Tibial nerve (tissue), 4 donors: ENCODE data around the gene ADCY4. TPM values are rescaled to one million over a fixed set of nuclear protein-coding genes. Genes with fewer than 3 reads are reported as not detected.

Experiments used
- DNase-seq, 2 donors: peaks; one replicate each; pipeline ENCODE4 v3.0.0-alpha.2; 2019; ENCODE audit warnings: low spot score in 2 of 2
- H3K27ac ChIP-seq, 4 donors: fragments of 200-600 bp; sonication (generic) in 3 of 4; one replicate each; pipeline ENCODE4 v1.5.1; 2017 to 2019; ENCODE audit warnings: mild to moderate bottlenecking in 1 of 4
- H3K27me3 ChIP-seq, 2 donors: fragments of 200-600 bp; sonication (generic) in 1 of 2; one replicate each; pipeline versions ENCODE4 v1.5.1 to v1.6.0; 2017 to 2019
- H3K36me3 ChIP-seq, 3 donors: fragments of 200-600 bp; sonication (generic); one replicate each; pipeline ENCODE4 v1.5.1; 2018 to 2019
- H3K4me1 ChIP-seq, 4 donors: fragments of 200-600 bp; sonication (generic) in 3 of 4; one replicate each; pipeline ENCODE4 v1.5.1; 2017 to 2019
- H3K4me3 ChIP-seq, 4 donors: fragments of 200-600 bp; sonication (generic) in 3 of 4; one replicate each; pipeline ENCODE4 v1.5.1; 2017 to 2019; ENCODE audit warnings: mild to moderate bottlenecking in 1 of 4, moderate library complexity in 1 of 4
- H3K9me3 ChIP-seq, 4 donors: fragments of 200-600 bp; sonication (generic) in 3 of 4; one replicate each; pipeline ENCODE4 v1.5.1; 2017 to 2019
- EP300 ChIP-seq, 2 donors: sonication (generic); formaldehyde crosslinking; IDR thresholded peaks; one replicate each; pipeline ENCODE4 v1.6.1; 2017; ENCODE audit warnings: antibody characterized with exemption in 2 of 2, mild to moderate bottlenecking in 1 of 2
- POLR2A ChIP-seq, 2 donors: fragments of 450-650 bp; IDR thresholded peaks; one replicate each; pipeline ENCODE4 v1.6.1; 2017; ENCODE audit warnings: antibody characterized with exemption in 2 of 2, mild to moderate bottlenecking in 2 of 2, moderate library complexity in 2 of 2
- WGBS, 2 donors: methylation state at CpG; one replicate each; pipeline ENCODE4 v1.1.5; 2018; 5-methylcytosine and 5-hydroxymethylcytosine counted together
- small RNA-seq: library from RNA; depleted of rRNA; stranded (forward); fragments of <200 nt; gene quantifications from one replicate; pipeline ENCODE3, GENCODE V24; 2016
- total RNA-seq, 4 donors: library from RNA; depleted of rRNA; stranded (reverse); fragments of >200 nt; gene quantifications; one replicate each; pipeline ENCODE4 v1.1.0, GENCODE V29; 2016
- TF ChIP-seq, protein P1 (sequence below), 5 experiments: fragments of 200-600 bp in 3 of 5; fragments of 450-650 bp in 2 of 5; sonication (generic) in 3 of 5; IDR thresholded peaks; one replicate each; pipeline ENCODE4 v1.5.1; 2016 to 2019; ENCODE audit warnings: antibody characterized with exemption in 5 of 5, mild to moderate bottlenecking in 3 of 5, moderate library complexity in 2 of 5

The ADCY4 gene
- total RNA-seq, 4 donors from 2014 or later, result 32.0 to 68.1 (median 53.2) TPM

DNA sequence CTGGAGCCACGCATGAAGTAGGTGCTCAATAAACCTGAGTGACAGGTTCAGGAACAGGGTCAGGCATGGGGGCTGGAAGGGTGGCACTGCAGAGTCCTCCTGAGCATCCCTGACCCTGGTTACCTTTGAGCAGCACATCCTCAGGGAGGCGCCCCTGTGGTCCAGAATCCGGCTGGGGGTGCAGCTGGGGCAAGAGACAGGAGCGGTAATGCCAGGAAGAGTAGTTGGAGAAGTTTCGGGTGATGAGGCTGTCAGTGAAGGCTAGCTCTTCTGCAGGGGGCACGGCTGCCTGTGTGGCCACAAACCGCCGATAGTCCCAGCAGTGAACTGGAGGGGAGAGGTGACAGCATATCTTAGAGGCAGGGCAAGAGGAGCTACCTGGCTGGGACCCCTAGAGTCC, 65.5 kb downstream of the ADCY4 start:
- TF ChIP-seq EP300 (IDR thresholded peaks at IDR 0.05) (no peak), POLR2A (IDR thresholded peaks at IDR 0.05) (no peak)
- TF ChIP-seq, protein P1, sequence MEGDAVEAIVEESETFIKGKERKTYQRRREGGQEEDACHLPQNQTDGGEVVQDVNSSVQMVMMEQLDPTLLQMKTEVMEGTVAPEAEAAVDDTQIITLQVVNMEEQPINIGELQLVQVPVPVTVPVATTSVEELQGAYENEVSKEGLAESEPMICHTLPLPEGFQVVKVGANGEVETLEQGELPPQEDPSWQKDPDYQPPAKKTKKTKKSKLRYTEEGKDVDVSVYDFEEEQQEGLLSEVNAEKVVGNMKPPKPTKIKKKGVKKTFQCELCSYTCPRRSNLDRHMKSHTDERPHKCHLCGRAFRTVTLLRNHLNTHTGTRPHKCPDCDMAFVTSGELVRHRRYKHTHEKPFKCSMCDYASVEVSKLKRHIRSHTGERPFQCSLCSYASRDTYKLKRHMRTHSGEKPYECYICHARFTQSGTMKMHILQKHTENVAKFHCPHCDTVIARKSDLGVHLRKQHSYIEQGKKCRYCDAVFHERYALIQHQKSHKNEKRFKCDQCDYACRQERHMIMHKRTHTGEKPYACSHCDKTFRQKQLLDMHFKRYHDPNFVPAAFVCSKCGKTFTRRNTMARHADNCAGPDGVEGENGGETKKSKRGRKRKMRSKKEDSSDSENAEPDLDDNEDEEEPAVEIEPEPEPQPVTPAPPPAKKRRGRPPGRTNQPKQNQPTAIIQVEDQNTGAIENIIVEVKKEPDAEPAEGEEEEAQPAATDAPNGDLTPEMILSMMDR (IDR thresholded peaks at IDR 0.05), result no peak
- no peak overlapping the region for H3K27ac ChIP-seq
- H3K9me3 ChIP-seq, result no peaks in the 10 kb centered on the region
- WGBS, 2 donors, result 89 to 92% methylated on average over 8 of the region's 8 CpGs
- H3K4me3 ChIP-seq, result no peak overlapping the region
- H3K27me3 ChIP-seq, result no peaks in the 10 kb centered on the region
- H3K36me3 ChIP-seq, result peaks cover 0 to 59% (median 4%) of the 10 kb centered on the region in 3 donors
- DNase-seq, result no peak
- H3K4me1 ChIP-seq, result peaks cover 0 to 19% (median 8%) of the 10 kb centered on the region in 4 donors

Small RNA genes lying within 50 kb of the gene (small RNA-seq; reads per million reads assigned to genes)
- not detected for gene RF00026

Other genes starting within 250 kb of the ADCY4 start
- gene PCK2, start 240.8 kb downstream of the ADCY4 start, total RNA-seq, result 10 to 100 TPM; 28.9 to 49.2 (median 34.3) TPM
- gene DCAF11, start 220.3 kb downstream of the ADCY4 start, total RNA-seq, result 100 to 1,000 TPM in 2 of 4 donors, 10 to 100 TPM in 2; 68.9 to 126 (median 98.9) TPM
- 1 to 10 TPM; 4.8 to 7.0 (median 5.9) TPM for gene NRL, start 220.1 kb downstream of the ADCY4 start, total RNA-seq
- gene FITM1, start 204.4 kb downstream of the ADCY4 start, total RNA-seq, result 1 to 10 TPM in 1 of 4 donors, under 1 TPM in 1, not detected in 2; 0.78 to 1.3 TPM
- gene PSME1, start 198.9 kb downstream of the ADCY4 start, total RNA-seq, result 100 to 1,000 TPM in 3 of 4 donors, 10 to 100 TPM in 1; 96.9 to 130 (median 110) TPM
- gene EMC9, start 193.5 kb downstream of the ADCY4 start, total RNA-seq, result 10 to 100 TPM in 2 of 4 donors, 1 to 10 TPM in 2; 9.2 to 22.7 (median 14.4) TPM
- gene PSME2, start 188.5 kb downstream of the ADCY4 start, total RNA-seq, result 10 to 100 TPM; 33.7 to 64.0 (median 51.9) TPM
- 100 to 1,000 TPM in 1 of 4 donors, 10 to 100 TPM in 3; 33.5 to 112 (median 72.9) TPM for gene RNF31, start 187.6 kb downstream of the ADCY4 start, total RNA-seq
- gene IRF9, start 173.8 kb downstream of the ADCY4 start, total RNA-seq, result 100 to 1,000 TPM in 1 of 4 donors, 10 to 100 TPM in 3; 55.7 to 106 (median 65.8) TPM
- gene REC8, start 163.0 kb downstream of the ADCY4 start, total RNA-seq, result 10 to 100 TPM in 3 of 4 donors, 1 to 10 TPM in 1; 6.5 to 25.5 (median 16.3) TPM
- gene IPO4, start 146.3 kb downstream of the ADCY4 start, total RNA-seq, result 10 to 100 TPM; 19.4 to 88.5 (median 26.9) TPM
- 10 to 100 TPM; 46.8 to 61.3 (median 54.6) TPM for gene TM9SF1, start 139.6 kb downstream of the ADCY4 start, total RNA-seq
- gene TSSK4, start 129.4 kb downstream of the ADCY4 start, total RNA-seq, result not detected
- 100 to 1,000 TPM in 1 of 4 donors, 10 to 100 TPM in 3; 43.9 to 118 (median 82.1) TPM for gene CHMP4A, start 121.6 kb downstream of the ADCY4 start, total RNA-seq
- gene MDP1, start 119.0 kb downstream of the ADCY4 start, total RNA-seq, result 10 to 100 TPM; 16.5 to 48.3 (median 28.9) TPM
- 100 to 1,000 TPM in 2 of 4 donors, 10 to 100 TPM in 2; 68.6 to 109 (median 98.3) TPM for gene NEDD8, start 102.7 kb downstream of the ADCY4 start, total RNA-seq
- gene GMPR2, start 102.1 kb downstream of the ADCY4 start, total RNA-seq, result 10 to 100 TPM; 46.5 to 63.4 (median 57.2) TPM
- 10 to 100 TPM; 53.9 to 66.4 (median 60.8) TPM for gene TINF2, start 92.4 kb downstream of the ADCY4 start, total RNA-seq
- gene TGM1, start 71.9 kb downstream of the ADCY4 start, total RNA-seq, result 10 to 100 TPM; 13.5 to 53.5 (median 19.4) TPM
- 10 to 100 TPM; 36.5 to 68.4 (median 42.9) TPM for gene RABGGTA, start 63.5 kb downstream of the ADCY4 start, total RNA-seq
- gene DHRS1, start 35.3 kb downstream of the ADCY4 start, total RNA-seq, result 10 to 100 TPM; 15.7 to 43.5 (median 22.6) TPM
- gene NOP9, start 35.2 kb downstream of the ADCY4 start, total RNA-seq, result 10 to 100 TPM; 17.0 to 24.9 (median 20.4) TPM
- 10 to 100 TPM in 3 of 4 donors, 1 to 10 TPM in 1; 9.4 to 34.5 (median 14.2) TPM for gene CIDEB, start 27.1 kb downstream of the ADCY4 start, total RNA-seq
- 10 to 100 TPM; 15.5 to 31.5 (median 20.2) TPM for gene LTB4R2, start 24.9 kb downstream of the ADCY4 start, total RNA-seq
- 10 to 100 TPM in 3 of 4 donors, 1 to 10 TPM in 1; 8.4 to 14.4 (median 11.8) TPM for gene LTB4R, start 23.6 kb downstream of the ADCY4 start, total RNA-seq
- gene RIPK3, start 4.9 kb upstream of the ADCY4 start, total RNA-seq, result 1 to 10 TPM; 4.0 to 9.6 (median 9.0) TPM
- 100 to 1,000 TPM in 2 of 4 donors, 10 to 100 TPM in 2; 58.6 to 132 (median 99.1) TPM for gene NFATC4, start 33.1 kb upstream of the ADCY4 start, total RNA-seq
- gene NYNRIN, start 63.9 kb upstream of the ADCY4 start, total RNA-seq, result 10 to 100 TPM; 17.4 to 24.7 (median 19.4) TPM
- gene CBLN3, start 94.6 kb upstream of the ADCY4 start, total RNA-seq, result 1 to 10 TPM; 2.1 to 6.9 (median 5.1) TPM
- 100 to 1,000 TPM in 1 of 4 donors, 10 to 100 TPM in 3; 66.8 to 106 (median 84.5) TPM for gene KHNYN, start 94.9 kb upstream of the ADCY4 start, total RNA-seq
- gene SDR39U1, start 107.7 kb upstream of the ADCY4 start, total RNA-seq, result 10 to 100 TPM; 37.9 to 64.9 (median 60.8) TPM
- gene CMA1, start 173.2 kb upstream of the ADCY4 start, total RNA-seq, result not detected
- 1 to 10 TPM in 3 of 4 donors, not detected in 1; 1.3 to 2.7 (median 2.5) TPM for gene CTSG, start 241.2 kb upstream of the ADCY4 start, total RNA-seq